PC-9 (cell line): ENCODE measurements around the gene DEPP1. TPM values are rescaled to one million over a fixed set of nuclear protein-coding genes. Genes with fewer than 3 reads are reported as not detected.

Experiments
- BruUV-seq: library from RNA; stranded (reverse); fragments of 400-500 nt; replicated peaks from 2 replicates; lab custom pipeline; 2021; lab: Mats Ljungman, UMichigan
- CTCF ChIA-PET: fragments of 300-600 bp; sonication (Branson Sonifier 250); formaldehyde crosslinking; loops from one replicate; lab custom pipeline; 2022; ENCODE audit warnings: antibody characterized with exemption; lab: Charles Lee
- POLR2A ChIA-PET: fragments of 300-600 bp; sonication (Branson Sonifier 250); formaldehyde crosslinking; loops from one replicate; lab custom pipeline; 2022; ENCODE audit warnings: antibody characterized with exemption; ENCODE audit not compliant: unreplicated experiment; lab: Charles Lee
- DNase-seq, 2 experiments: peaks; one replicate each; pipeline versions ENCODE4 v3.0.0 to v3.0.0-alpha.2; 2015 to 2022; ENCODE audit warnings: mixed read lengths in 1 of 2
- H2AFZ ChIP-seq: fragments of 200-600 bp; sonication (generic); 2 replicates; pipeline ENCODE4 v1.8.1; 2017; ENCODE audit warnings: antibody characterized with exemption
- H3F3A ChIP-seq: fragments of 200-600 bp; sonication (generic); 2 replicates; pipeline ENCODE4 v1.8.1; 2017; ENCODE audit warnings: antibody characterized with exemption, mild to moderate bottlenecking, low read depth; ENCODE audit not compliant: insufficient read depth
- H3K27ac ChIP-seq: fragments of 200-600 bp; sonication (generic); 2 replicates; pipeline ENCODE4 v1.6.1; 2016; ENCODE audit warnings: mixed run types
- H3K27me3 ChIP-seq: fragments of 200-600 bp; sonication (generic); 2 replicates; pipeline ENCODE4 v1.6.1; 2016; ENCODE audit warnings: low read depth, mixed run types; ENCODE audit not compliant: insufficient read depth
- H3K36me3 ChIP-seq: fragments of 200-600 bp; sonication (generic); 2 replicates; pipeline ENCODE4 v1.6.1; 2016; ENCODE audit warnings: low read depth, mixed run types
- H3K4me1 ChIP-seq: fragments of 200-600 bp; sonication (generic); replicated peaks from 2 replicates; pipeline ENCODE4 v1.6.1; 2016; ENCODE audit warnings: mixed run types; ENCODE audit not compliant: insufficient read depth
- H3K4me2 ChIP-seq: fragments of 200-600 bp; sonication (generic); 2 replicates; pipeline ENCODE4 v1.6.1; 2017; ENCODE audit warnings: mixed run types
- H3K4me3 ChIP-seq: fragments of 200-600 bp; sonication (generic); 2 replicates; pipeline ENCODE4 v1.6.1; 2016; ENCODE audit warnings: mixed run types
- H3K79me2 ChIP-seq: fragments of 200-600 bp; sonication (generic); 2 replicates; pipeline ENCODE4 v1.6.1; 2017; ENCODE audit warnings: low read depth, mixed run types
- H3K9me2 ChIP-seq: fragments of 200-600 bp; sonication (generic); 2 replicates; pipeline ENCODE4 v1.8.1; 2017; ENCODE audit warnings: mild to moderate bottlenecking; ENCODE audit not compliant: insufficient read depth
- H3K9me3 ChIP-seq: fragments of 200-600 bp; sonication (generic); 2 replicates; pipeline ENCODE4 v1.8.1; 2016; ENCODE audit warnings: low read depth; ENCODE audit not compliant: insufficient read depth
- H4K20me1 ChIP-seq: fragments of 200-600 bp; sonication (generic); 2 replicates; pipeline ENCODE4 v1.8.1; 2017; ENCODE audit not compliant: insufficient read depth
- CTCF ChIP-seq: fragments of 200-600 bp; sonication (generic); conservative IDR thresholded peaks from 2 replicates; pipeline ENCODE4 v1.6.1; 2017; ENCODE audit warnings: mixed run types, antibody characterized with exemption, mild to moderate bottlenecking, moderate library complexity
- EZH2 ChIP-seq: fragments of 200-600 bp; sonication (generic); IDR thresholded peaks from 2 replicates; pipeline ENCODE4 v1.8.0; 2017; ENCODE audit warnings: antibody characterized with exemption, low read depth
- intact Hi-C: fragments of 100-400 bp; cut with micrococcal nuclease; formaldehyde crosslinking; loops from one replicate; pipeline ENCODE4 v1.10.0; 2022; ENCODE audit not compliant: unreplicated experiment
- total RNA-seq: library from RNA; stranded (reverse); gene quantifications from 2 replicates; pipeline ENCODE4 v1.2.3, GENCODE V29; 2021

Gene DEPP1
- total RNA-seq, 1 experiment from 2014 or later: 13.2 TPM

- Histone ChIP-seq H3K9me2 (no peaks in the 10 kb centered on the region), H3K4me3 (peak overlapping the region; percentile 80), H2AFZ (peak overlapping the region; percentile 98), H3F3A (peaks cover 17% of the 10 kb centered on the region; the same call in 1 of the 2 replicates), H3K4me1 (peaks cover 12% of the 10 kb centered on the region), H3K9me3 (no peaks in the 10 kb centered on the region), H3K36me3 (no peaks in the 10 kb centered on the region), H3K4me2 (peak overlapping the region; percentile 94), H3K27ac (peak overlapping the region; percentile 56), H3K79me2 (no peaks in the 10 kb centered on the region), H4K20me1 (no peaks in the 10 kb centered on the region), H3K27me3 (no peaks in the 10 kb centered on the region)
- intact Hi-C loops: loop anchor here (1.0 kb wide), 2 partner anchors 15 to 19 kb away; partner anchors contain the start of gene DEPP1
- CTCF ChIA-PET: no interaction called here
- BruUV-seq: TSS peak; percentile 67
- TF ChIP-seq CTCF (no peak), EZH2 (no peak)
- POLR2A ChIA-PET: interaction anchor here (0.7 kb wide), 1 partner anchor 39 kb away, joined by 4 read pairs; no protein-coding TSS in a partner anchor
- no peak for DNase-seq
Observed at GRCh38 chr10:44958898-44959246, 19.7 kb downstream of the DEPP1 start.

GRCh38 chr10:44958196-44958897 lies 20.3 kb downstream of the DEPP1 start:
- CTCF ChIA-PET: no interaction called here

More at GRCh38 chr10:44958196-44958897, 20.3 kb downstream of the DEPP1 start:
- H3K9me3 ChIP-seq: no peaks in the 10 kb centered on the region
- peaks cover 12% of the 10 kb centered on the region for H3K4me1 ChIP-seq
- no peaks in the 10 kb centered on the region for H4K20me1 ChIP-seq
- peaks cover 17% of the 10 kb centered on the region; the same call in 1 of the 2 replicates for H3F3A ChIP-seq
- TF ChIP-seq CTCF (no peak), EZH2 (no peak)
- H3K36me3 ChIP-seq: no peaks in the 10 kb centered on the region
- H3K4me3 ChIP-seq: peak overlapping the region; percentile 80
- H3K27me3 ChIP-seq: no peaks in the 10 kb centered on the region
- POLR2A ChIA-PET: no interaction called here
- H2AFZ ChIP-seq: peak overlapping the region; percentile 98
- H3K27ac ChIP-seq: no peak overlapping the region; the same call in 1 of the 2 replicates
- BruUV-seq: no TSS peak
- DNase-seq: peak in 1 of 2 experiments; percentile 60
- H3K9me2 ChIP-seq: no peaks in the 10 kb centered on the region
- H3K4me2 ChIP-seq: peak overlapping the region; percentile 94
- H3K79me2 ChIP-seq: no peaks in the 10 kb centered on the region
- intact Hi-C loops: no loop called here
